MCF 10A (cell line): ENCODE results near the gene SLC27A2. TPM values are rescaled to one million over a fixed set of nuclear protein-coding genes. Genes with fewer than 3 reads are reported as not detected.

Source experiments
- BruUV-seq: library from RNA; stranded (reverse); fragments of 400-500 nt; replicated peaks from 2 replicates; lab custom pipeline; 2021; lab: Mats Ljungman, UMichigan
- CTCF ChIA-PET: fragments of 300-600 bp; sonication (Branson Sonifier 250); formaldehyde crosslinking; extraction: SDS; loops from one replicate; lab custom pipeline; 2021; ENCODE audit warnings: antibody characterized with exemption, inconsistent platforms; lab: Yijun Ruan, JAX
- POLR2A ChIA-PET: fragments of 300-600, 350-650 bp; sonication (Branson Sonifier 250); formaldehyde crosslinking; extraction: SDS; loops from one replicate; lab custom pipeline; 2020; ENCODE audit warnings: antibody characterized with exemption, inconsistent platforms; lab: Yijun Ruan, JAX
- DNase-seq: peaks from one replicate; pipeline ENCODE4 v3.0.0-alpha.2; 2018; ENCODE audit not compliant: unreplicated experiment
- H3K27ac Mint-ChIP-seq: one replicate; pipeline ENCODE4 v1.8.0; 2022; ENCODE audit warnings: mild to moderate bottlenecking, low read depth, mixed read lengths; ENCODE audit not compliant: unreplicated experiment
- H3K27me3 Mint-ChIP-seq: one replicate; pipeline ENCODE4 v1.8.0; 2022; ENCODE audit warnings: mixed read lengths; ENCODE audit not compliant: insufficient read depth, unreplicated experiment
- H3K36me3 Mint-ChIP-seq: one replicate; pipeline ENCODE4 v1.8.0; 2022; ENCODE audit warnings: mild to moderate bottlenecking, moderate library complexity, mixed read lengths; ENCODE audit not compliant: insufficient read depth, unreplicated experiment
- H3K4me1 Mint-ChIP-seq: one replicate; pipeline ENCODE4 v1.8.0; 2022; ENCODE audit warnings: mixed read lengths; ENCODE audit not compliant: insufficient read depth, unreplicated experiment
- H3K4me3 Mint-ChIP-seq: one replicate; pipeline ENCODE4 v1.8.0; 2022; ENCODE audit warnings: mild to moderate bottlenecking, moderate library complexity, mixed read lengths; ENCODE audit not compliant: unreplicated experiment
- H3K9me3 Mint-ChIP-seq: one replicate; pipeline ENCODE4 v1.8.0; 2022; ENCODE audit warnings: mixed read lengths; ENCODE audit not compliant: unreplicated experiment
- intact Hi-C: fragments of 100-400 bp; cut with micrococcal nuclease; formaldehyde crosslinking; loops from 2 replicates; pipeline ENCODE4 v1.14.1; 2022
- total RNA-seq: library from RNA; stranded (reverse); gene quantifications from 2 replicates; pipeline ENCODE4 v1.2.3, GENCODE V29; 2022
- TF ChIP-seq, protein P1 (sequence below): fragments of 200-600 bp; IDR thresholded peaks from one replicate; pipeline ENCODE4 v1.8.0; 2022; ENCODE audit warnings: antibody characterized with exemption, mild to moderate bottlenecking; ENCODE audit not compliant: unreplicated experiment

SLC27A2 gene
- total RNA-seq, 1 experiment from 2014 or later: 0.84 TPM

DNA sequence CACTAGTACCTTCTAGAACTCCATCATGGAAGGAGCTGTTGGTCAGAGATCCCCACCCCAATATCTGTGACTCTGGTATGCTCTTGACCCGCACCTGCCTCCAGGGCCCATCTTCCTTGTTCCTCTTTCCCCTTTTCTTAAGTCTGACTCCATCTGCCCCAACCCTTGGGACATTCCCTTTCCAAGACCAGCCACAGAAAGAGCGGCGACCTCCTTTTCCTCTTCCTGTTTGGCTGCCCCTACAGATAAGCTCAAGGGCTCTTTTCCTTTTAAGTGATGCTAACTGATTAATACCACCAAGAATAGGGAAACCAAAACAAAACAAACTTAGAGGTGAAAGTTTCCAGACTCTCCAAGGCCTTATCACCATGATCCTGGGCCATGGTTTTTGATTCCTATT is 41.0 kb upstream of the SLC27A2 start:
- Mint-ChIP-seq H3K4me3 (no peak overlapping the region), H3K4me1 (peaks cover 32% of the 10 kb centered on the region), H3K27me3 (no peaks in the 10 kb centered on the region), H3K36me3 (peaks cover 5% of the 10 kb centered on the region), H3K27ac (no peak overlapping the region), H3K9me3 (no peaks in the 10 kb centered on the region)
- intact Hi-C loops: loop anchor here (10.0 kb wide), 1 partner anchor 716 kb away; the partner anchor contains the start of gene FGF7
- no TSS peak for BruUV-seq
- DNase-seq: no peak
- POLR2A ChIA-PET: no interaction called here
- CTCF ChIA-PET: interaction anchor here (0.8 to 1.5 kb wide), 3 partner anchors 89 to 996 kb away, joined by 3 to 5 read pairs (median 3); no protein-coding TSS in a partner anchor
- TF ChIP-seq, protein P1, sequence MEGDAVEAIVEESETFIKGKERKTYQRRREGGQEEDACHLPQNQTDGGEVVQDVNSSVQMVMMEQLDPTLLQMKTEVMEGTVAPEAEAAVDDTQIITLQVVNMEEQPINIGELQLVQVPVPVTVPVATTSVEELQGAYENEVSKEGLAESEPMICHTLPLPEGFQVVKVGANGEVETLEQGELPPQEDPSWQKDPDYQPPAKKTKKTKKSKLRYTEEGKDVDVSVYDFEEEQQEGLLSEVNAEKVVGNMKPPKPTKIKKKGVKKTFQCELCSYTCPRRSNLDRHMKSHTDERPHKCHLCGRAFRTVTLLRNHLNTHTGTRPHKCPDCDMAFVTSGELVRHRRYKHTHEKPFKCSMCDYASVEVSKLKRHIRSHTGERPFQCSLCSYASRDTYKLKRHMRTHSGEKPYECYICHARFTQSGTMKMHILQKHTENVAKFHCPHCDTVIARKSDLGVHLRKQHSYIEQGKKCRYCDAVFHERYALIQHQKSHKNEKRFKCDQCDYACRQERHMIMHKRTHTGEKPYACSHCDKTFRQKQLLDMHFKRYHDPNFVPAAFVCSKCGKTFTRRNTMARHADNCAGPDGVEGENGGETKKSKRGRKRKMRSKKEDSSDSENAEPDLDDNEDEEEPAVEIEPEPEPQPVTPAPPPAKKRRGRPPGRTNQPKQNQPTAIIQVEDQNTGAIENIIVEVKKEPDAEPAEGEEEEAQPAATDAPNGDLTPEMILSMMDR: no peak

DNA sequence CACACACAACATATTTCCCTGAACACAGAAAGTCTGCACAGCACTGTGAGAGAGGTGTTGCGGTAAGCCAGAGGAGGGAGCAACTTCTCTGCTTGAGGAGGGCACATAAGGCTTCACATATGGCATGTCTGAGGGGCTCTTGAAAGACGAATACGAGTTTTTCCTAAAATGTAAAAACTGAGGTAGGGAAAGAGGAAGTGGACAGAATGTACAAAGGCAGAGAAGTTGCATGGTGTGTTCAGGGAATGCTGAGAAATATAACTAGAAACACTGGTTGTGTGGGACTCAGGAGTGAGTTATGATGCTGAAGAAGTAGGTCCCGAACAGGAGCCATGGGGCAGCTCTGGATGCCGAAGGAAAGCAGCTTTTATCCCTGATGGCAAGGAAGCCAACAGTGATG is 40.1 kb upstream of the SLC27A2 start:
- CTCF ChIA-PET: interaction anchor here (0.6 to 1.5 kb wide), 2 partner anchors 90 to 492 kb away, joined by 3 read pairs; no protein-coding TSS in a partner anchor
- Mint-ChIP-seq H3K4me1 (peaks cover 29% of the 10 kb centered on the region), H3K27me3 (no peaks in the 10 kb centered on the region)

DNA sequence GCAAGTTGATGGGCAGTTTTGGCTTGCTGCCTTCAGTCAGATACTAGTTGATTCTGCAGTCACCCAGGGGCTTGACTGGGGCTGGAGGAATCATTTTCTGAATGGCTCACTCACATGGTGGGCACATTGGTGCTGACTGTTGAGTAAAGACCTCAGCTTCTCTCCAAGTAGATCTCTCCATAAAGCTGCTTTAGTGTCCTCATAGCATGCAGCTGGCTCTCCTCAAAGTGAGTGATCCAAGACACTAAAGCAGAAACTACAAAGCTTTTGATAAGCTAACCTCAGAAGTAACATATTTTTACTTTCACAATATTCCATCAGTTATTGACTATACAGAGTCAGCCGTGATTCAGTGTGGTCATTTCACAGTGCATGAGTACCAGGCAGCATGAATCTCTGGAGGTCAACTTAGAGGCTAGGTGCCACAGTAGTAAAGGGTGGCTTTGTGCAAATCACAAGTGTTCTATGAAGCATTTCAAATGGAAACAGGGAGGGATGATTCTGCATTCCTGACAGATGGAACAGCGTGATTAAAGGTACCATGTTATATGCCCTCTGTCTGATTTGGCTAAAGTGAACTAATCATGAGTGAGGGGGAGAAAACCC is 38.6 kb upstream of the SLC27A2 start:
- Mint-ChIP-seq H3K27ac (no peak overlapping the region), H3K27me3 (no peaks in the 10 kb centered on the region), H3K4me3 (no peak overlapping the region), H3K4me1 (peaks cover 14% of the 10 kb centered on the region), H3K36me3 (peaks cover 5% of the 10 kb centered on the region), H3K9me3 (no peaks in the 10 kb centered on the region)
- ChIA-PET POLR2A (interaction anchor here (0.5 kb wide), 1 partner anchor 1345 kb away, joined by 3 read pairs; no protein-coding TSS in a partner anchor), CTCF (no interaction called here)
- intact Hi-C loops: loop anchor here (10.0 kb wide), 1 partner anchor 719 kb away; the partner anchor contains the start of gene FGF7
- TF ChIP-seq, protein P1: no peak
- no TSS peak for BruUV-seq
- DNase-seq: no peak

More for the DNA sequence above, 40.1 kb upstream of the SLC27A2 start:
- no peaks in the 10 kb centered on the region for H3K9me3 Mint-ChIP-seq
- H3K27ac Mint-ChIP-seq: no peak overlapping the region
- TF ChIP-seq, protein P1: no peak
- H3K4me3 Mint-ChIP-seq: no peak overlapping the region
- DNase-seq: no peak
- no TSS peak for BruUV-seq
- intact Hi-C loops: loop anchor here (10.0 kb wide), 1 partner anchor 717 kb away; the partner anchor contains the start of gene FGF7
- H3K36me3 Mint-ChIP-seq: peaks cover 5% of the 10 kb centered on the region
- POLR2A ChIA-PET: no interaction called here

DNA sequence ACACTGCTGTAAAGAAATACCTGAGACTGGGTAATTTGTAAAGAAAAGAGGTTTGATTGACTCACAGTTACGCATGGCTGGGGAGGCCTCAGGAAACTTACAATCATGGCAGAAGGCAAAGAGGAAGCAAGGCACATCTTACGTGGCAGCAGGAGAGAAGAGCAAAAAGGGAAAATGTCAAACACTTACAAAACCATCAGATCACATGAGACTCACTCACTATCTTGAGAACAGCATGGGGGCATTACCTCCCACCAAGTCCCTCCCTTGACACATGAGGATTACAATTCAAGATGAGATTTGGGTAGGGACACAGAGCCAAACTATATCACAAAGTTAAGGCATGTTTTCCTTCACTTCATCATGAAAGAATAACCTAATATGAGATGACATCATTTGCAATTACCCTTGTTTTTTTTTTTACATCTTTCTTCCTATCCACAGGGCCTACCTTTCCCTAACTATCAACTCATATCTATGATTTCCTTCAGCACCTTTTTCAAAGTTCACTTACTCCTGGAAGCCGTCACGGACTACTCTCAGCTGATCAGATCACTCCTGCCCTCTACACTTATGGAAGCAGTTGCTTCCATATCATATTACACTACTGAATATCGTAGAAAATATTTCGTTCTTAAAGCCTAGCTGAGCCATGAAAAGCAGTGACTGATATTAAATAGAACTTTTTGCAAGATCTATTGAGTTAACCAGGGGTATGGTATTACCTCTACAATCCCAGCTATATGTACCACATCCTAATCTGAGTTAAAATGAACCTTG is 37.5 kb upstream of the SLC27A2 start:
- POLR2A ChIA-PET: interaction anchor here (0.6 to 1.1 kb wide), 4 partner anchors 10 to 908 kb away, joined by 3 to 5 read pairs (median 4); partner anchors contain the start of genes DTWD1 and FAM227B
- no peaks in the 10 kb centered on the region for H3K27me3 Mint-ChIP-seq

More for the DNA sequence above, 37.5 kb upstream of the SLC27A2 start:
- CTCF ChIA-PET: interaction anchor here (0.5 to 7.4 kb wide), 31 partner anchors 9 to 1785 kb away, joined by 3 to 136 read pairs (median 4); no protein-coding TSS in a partner anchor
- no TSS peak for BruUV-seq
- no peak for DNase-seq
- Mint-ChIP-seq H3K4me3 (no peak overlapping the region), H3K9me3 (no peaks in the 10 kb centered on the region), H3K36me3 (peaks cover 5% of the 10 kb centered on the region), H3K27ac (no peak overlapping the region), H3K4me1 (peaks cover 12% of the 10 kb centered on the region)
- TF ChIP-seq, protein P1: no peak
- intact Hi-C loops: loop anchor here (1.0 to 10.0 kb wide), 10 partner anchors 28 to 1786 kb away; partner anchors contain the start of genes AP4E1, CEP152 and FGF7
